ENCODE results near the gene CCDC18. TPM values are rescaled to one million over a fixed set of nuclear protein-coding genes. Genes with fewer than 3 reads are reported as not detected.

The CCDC18 gene, protein sequence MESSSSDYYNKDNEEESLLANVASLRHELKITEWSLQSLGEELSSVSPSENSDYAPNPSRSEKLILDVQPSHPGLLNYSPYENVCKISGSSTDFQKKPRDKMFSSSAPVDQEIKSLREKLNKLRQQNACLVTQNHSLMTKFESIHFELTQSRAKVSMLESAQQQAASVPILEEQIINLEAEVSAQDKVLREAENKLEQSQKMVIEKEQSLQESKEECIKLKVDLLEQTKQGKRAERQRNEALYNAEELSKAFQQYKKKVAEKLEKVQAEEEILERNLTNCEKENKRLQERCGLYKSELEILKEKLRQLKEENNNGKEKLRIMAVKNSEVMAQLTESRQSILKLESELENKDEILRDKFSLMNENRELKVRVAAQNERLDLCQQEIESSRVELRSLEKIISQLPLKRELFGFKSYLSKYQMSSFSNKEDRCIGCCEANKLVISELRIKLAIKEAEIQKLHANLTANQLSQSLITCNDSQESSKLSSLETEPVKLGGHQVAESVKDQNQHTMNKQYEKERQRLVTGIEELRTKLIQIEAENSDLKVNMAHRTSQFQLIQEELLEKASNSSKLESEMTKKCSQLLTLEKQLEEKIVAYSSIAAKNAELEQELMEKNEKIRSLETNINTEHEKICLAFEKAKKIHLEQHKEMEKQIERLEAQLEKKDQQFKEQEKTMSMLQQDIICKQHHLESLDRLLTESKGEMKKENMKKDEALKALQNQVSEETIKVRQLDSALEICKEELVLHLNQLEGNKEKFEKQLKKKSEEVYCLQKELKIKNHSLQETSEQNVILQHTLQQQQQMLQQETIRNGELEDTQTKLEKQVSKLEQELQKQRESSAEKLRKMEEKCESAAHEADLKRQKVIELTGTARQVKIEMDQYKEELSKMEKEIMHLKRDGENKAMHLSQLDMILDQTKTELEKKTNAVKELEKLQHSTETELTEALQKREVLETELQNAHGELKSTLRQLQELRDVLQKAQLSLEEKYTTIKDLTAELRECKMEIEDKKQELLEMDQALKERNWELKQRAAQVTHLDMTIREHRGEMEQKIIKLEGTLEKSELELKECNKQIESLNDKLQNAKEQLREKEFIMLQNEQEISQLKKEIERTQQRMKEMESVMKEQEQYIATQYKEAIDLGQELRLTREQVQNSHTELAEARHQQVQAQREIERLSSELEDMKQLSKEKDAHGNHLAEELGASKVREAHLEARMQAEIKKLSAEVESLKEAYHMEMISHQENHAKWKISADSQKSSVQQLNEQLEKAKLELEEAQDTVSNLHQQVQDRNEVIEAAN (N-terminal part only)
- total RNA-seq (10 to 100 TPM in 2 of 5 experiments, 1 to 10 TPM in 3; 5.2 to 13.7 (median 9.9) TPM), polyA plus RNA-seq (1 to 10 TPM; 3.4 to 6.9 TPM), total RNA-seq (18.8 reads per million, percentile 49 among the genes with 10 or more reads in this experiment)

- Histone ChIP-seq H3K27ac (ENCODE audit: low read depth, low read length) (peak within 1 kb of the TSS; percentile 91), H3K4me1 (ENCODE audit: control insufficient read depth in 2 of 2, insufficient read depth in 2 of 2, low read length in 2 of 2) (peaks cover 21 to 26% of the 10 kb centered on the region in 2 donors), H3K36me3 (ENCODE audit: control insufficient read depth in 2 of 3, insufficient read depth in 3 of 3, low read length in 3 of 3) (peaks cover 0 to 7% (median 2%) of the 10 kb centered on the region in 3 experiments), H3K4me3 (ENCODE audit: low read length) (peak within 1 kb of the TSS; percentile 95), H3K9me3 (ENCODE audit: control insufficient read depth in 2 of 3, low read length in 3 of 3) (no peaks in the 10 kb centered on the region), H3K27me3 (ENCODE audit: control insufficient read depth in 2 of 2, insufficient read depth in 2 of 2, low read length in 2 of 2) (no peaks in the 10 kb centered on the region)
- Mint-ChIP-seq H3K4me1 (peaks cover 28 to 59% (median 42%) of the 10 kb centered on the region in 7 donors), H3K9me3 (no peaks in the 10 kb centered on the region), H3K27me3 (no peaks in the 10 kb centered on the region), H3K4me3 (peak within 1 kb of the TSS; percentile 91 to 98 (median 94)), H3K27ac (peak within 1 kb of the TSS; percentile 86 to 99 (median 97)), H3K36me3 (peaks cover 0 to 21% (median 0%) of the 10 kb centered on the region in 5 donors)
- ATAC-seq (peak; percentile 47), DNase-seq (peak in 1 of 9 donors; percentile 63)
- ChIA-PET POLR2A (interaction anchor here (1.1 kb wide), 1 partner anchor 165 kb away, joined by 4 read pairs; the partner anchor contains the start of gene DR1), CTCF (interaction anchor here (0.7 kb wide), 1 partner anchor 102 kb away, joined by 3 read pairs; the partner anchor contains the start of gene MTF2)
- intact Hi-C loops (cut with micrococcal nuclease), result loop anchor here (1.0 to 10.0 kb wide), 22 partner anchors 20 to 1891 kb away; partner anchors contain the start of genes ABCD3 (in 2 of the 2), GCLM (in 2 of the 2), MTF2 (in 2 of the 2) and ALG14 (in 1 of the 2)
Measured at GRCh38 chr1:93180723-93181613, at the start of gene CCDC18. Gene CCDC18 (plus strand): TSS chr1:93180724. CDS start chr1:93183362, 2,638 bp downstream.

DNA sequence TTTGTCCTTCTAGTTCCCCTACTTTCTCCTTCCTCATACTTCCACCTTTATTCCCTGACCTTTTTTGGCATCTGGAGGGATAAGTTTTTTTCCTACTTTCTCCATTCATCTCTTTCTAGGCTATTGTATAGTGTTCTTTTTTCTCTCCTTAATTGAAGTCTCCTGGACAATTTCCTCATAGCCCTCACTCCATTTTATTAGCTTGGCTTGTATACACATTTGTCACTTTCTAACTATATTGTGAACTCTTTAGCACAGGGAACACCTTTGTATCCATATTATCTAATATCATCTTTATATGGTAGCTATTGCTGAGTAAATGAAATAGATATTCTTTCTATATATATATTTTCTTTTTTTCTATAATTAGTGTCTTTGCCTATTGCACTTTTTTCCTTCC is 47.9 kb upstream of the CCDC18 start:
- POLR2A ChIA-PET, result interaction anchor here (0.6 to 1.2 kb wide), 2 partner anchors 53 to 318 kb away, joined by 3 to 4 read pairs; partner anchors contain the start of gene MTF2
- Histone ChIP-seq H3K9me3 (ENCODE audit: control insufficient read depth in 2 of 3, low read length in 3 of 3) (no peaks in the 10 kb centered on the region), H3K27ac (ENCODE audit: low read depth, low read length) (no peak overlapping the region), H3K27me3 (ENCODE audit: control insufficient read depth in 2 of 2, insufficient read depth in 2 of 2, low read length in 2 of 2) (no peaks in the 10 kb centered on the region), H3K36me3 (ENCODE audit: control insufficient read depth in 2 of 3, insufficient read depth in 3 of 3, low read length in 3 of 3) (peaks cover 0 to 54% (median 7%) of the 10 kb centered on the region in 3 experiments), H3K4me1 (ENCODE audit: control insufficient read depth in 2 of 2, insufficient read depth in 2 of 2, low read length in 2 of 2) (no peaks in the 10 kb centered on the region), H3K4me3 (ENCODE audit: low read length) (no peak overlapping the region)
- no peaks in the 10 kb centered on the region for H3K27me3 Mint-ChIP-seq
- DNase-seq (no peak), ATAC-seq (no peak)
- intact Hi-C loops (cut with micrococcal nuclease), result no loop called here
- no peak overlapping the region for H3K4me3 Mint-ChIP-seq
- CTCF ChIA-PET, result no interaction called here
- no peak overlapping the region for H3K27ac Mint-ChIP-seq
- H3K36me3 Mint-ChIP-seq, result peaks cover 5 to 17% (median 8%) of the 10 kb centered on the region in 5 donors
- H3K4me1 Mint-ChIP-seq, result no peaks in the 10 kb centered on the region
- no peaks in the 10 kb centered on the region for H3K9me3 Mint-ChIP-seq

DNA sequence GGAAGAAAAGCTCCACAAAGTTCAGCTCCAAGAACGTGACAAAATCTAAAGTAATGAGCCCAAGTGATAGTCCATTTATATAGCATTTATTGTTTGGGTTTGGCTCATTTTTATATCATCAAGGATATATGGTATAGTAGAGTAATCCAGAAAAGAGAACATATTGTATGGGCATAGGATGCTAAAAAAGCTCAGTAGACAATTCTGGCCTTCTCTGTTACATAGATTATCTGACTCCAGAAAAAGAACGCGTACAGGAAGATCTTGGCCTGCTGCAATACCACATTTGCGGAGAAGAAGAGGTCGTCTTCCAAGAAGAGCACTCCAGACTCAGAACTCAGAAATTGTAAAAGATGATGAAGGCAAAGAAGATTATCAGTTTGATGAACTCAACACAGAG is 44.1 kb upstream of the CCDC18 start:
- H3K4me1 Mint-ChIP-seq, result peaks cover 0 to 7% (median 4%) of the 10 kb centered on the region in 7 donors
- no peak for DNase-seq
- peaks cover 4 to 43% (median 4%) of the 10 kb centered on the region in 3 experiments for H3K36me3 ChIP-seq (ENCODE audit: control insufficient read depth in 2 of 3, insufficient read depth in 3 of 3, low read length in 3 of 3)
- no peaks in the 10 kb centered on the region for H3K9me3 ChIP-seq (ENCODE audit: control insufficient read depth in 2 of 3, low read length in 3 of 3)
- intact Hi-C loops (cut with micrococcal nuclease), result no loop called here
- no peak overlapping the region for H3K4me3 ChIP-seq (ENCODE audit: low read length)
- ChIA-PET POLR2A (no interaction called here), CTCF (no interaction called here)
- peak overlapping the region in 4 of 9 donors; percentile 1 to 71 (median 29) for H3K27ac Mint-ChIP-seq
- no peaks in the 10 kb centered on the region for H3K9me3 Mint-ChIP-seq
- no peak overlapping the region for H3K4me3 Mint-ChIP-seq
- peaks cover 5 to 22% (median 8%) of the 10 kb centered on the region in 5 donors for H3K36me3 Mint-ChIP-seq
- H3K27me3 Mint-ChIP-seq, result no peaks in the 10 kb centered on the region
- H3K27me3 ChIP-seq (ENCODE audit: control insufficient read depth in 2 of 2, insufficient read depth in 2 of 2, low read length in 2 of 2), result no peaks in the 10 kb centered on the region
- ATAC-seq, result no peak
- no peak overlapping the region for H3K27ac ChIP-seq (ENCODE audit: low read depth, low read length)
- H3K4me1 ChIP-seq (ENCODE audit: control insufficient read depth in 2 of 2, insufficient read depth in 2 of 2, low read length in 2 of 2), result no peaks in the 10 kb centered on the region

- ATAC-seq (no peak), DNase-seq (no peak)
- Mint-ChIP-seq H3K4me1 (peaks cover 0 to 7% (median 4%) of the 10 kb centered on the region in 7 donors), H3K27ac (peak overlapping the region in 1 of 9 donors; percentile 26), H3K27me3 (no peaks in the 10 kb centered on the region), H3K4me3 (no peak overlapping the region), H3K36me3 (peaks cover 5 to 22% (median 8%) of the 10 kb centered on the region in 5 donors), H3K9me3 (no peaks in the 10 kb centered on the region)
- H3K4me3 ChIP-seq (ENCODE audit: low read length), result no peak overlapping the region
- no peaks in the 10 kb centered on the region for H3K27me3 ChIP-seq (ENCODE audit: control insufficient read depth in 2 of 2, insufficient read depth in 2 of 2, low read length in 2 of 2)
- no peak overlapping the region for H3K27ac ChIP-seq (ENCODE audit: low read depth, low read length)
- H3K4me1 ChIP-seq (ENCODE audit: control insufficient read depth in 2 of 2, insufficient read depth in 2 of 2, low read length in 2 of 2), result no peaks in the 10 kb centered on the region
- intact Hi-C loops (cut with micrococcal nuclease), result no loop called here
- H3K36me3 ChIP-seq (ENCODE audit: control insufficient read depth in 2 of 3, insufficient read depth in 3 of 3, low read length in 3 of 3), result peaks cover 4 to 43% (median 4%) of the 10 kb centered on the region in 3 experiments
- no peaks in the 10 kb centered on the region for H3K9me3 ChIP-seq (ENCODE audit: control insufficient read depth in 2 of 3, low read length in 3 of 3)
- CTCF ChIA-PET, result no interaction called here
- POLR2A ChIA-PET, result no interaction called here
Measured at GRCh38 chr1:93137604-93138292, 42.8 kb upstream of the CCDC18 start.

- no peaks in the 10 kb centered on the region for H3K27me3 ChIP-seq (ENCODE audit: control insufficient read depth in 2 of 2, insufficient read depth in 2 of 2, low read length in 2 of 2)
- peaks cover 5 to 19% (median 8%) of the 10 kb centered on the region in 5 donors for H3K36me3 Mint-ChIP-seq
- no peak for DNase-seq
- H3K27ac Mint-ChIP-seq, result peak overlapping the region in 4 of 9 donors; percentile 9 to 74 (median 23)
- ChIA-PET CTCF (interaction anchor here (0.7 kb wide), 1 partner anchor 11 kb away, joined by 3 read pairs; no protein-coding TSS in a partner anchor), POLR2A (interaction anchor here (0.7 kb wide), 1 partner anchor 175 kb away, joined by 3 read pairs; no protein-coding TSS in a partner anchor)
- no peak overlapping the region for H3K4me3 ChIP-seq (ENCODE audit: low read length)
- H3K9me3 ChIP-seq (ENCODE audit: control insufficient read depth in 2 of 3, low read length in 3 of 3), result no peaks in the 10 kb centered on the region
- peaks cover 4 to 28% (median 4%) of the 10 kb centered on the region in 3 experiments for H3K36me3 ChIP-seq (ENCODE audit: control insufficient read depth in 2 of 3, insufficient read depth in 3 of 3, low read length in 3 of 3)
- no peak overlapping the region for H3K27ac ChIP-seq (ENCODE audit: low read depth, low read length)
- H3K9me3 Mint-ChIP-seq, result no peaks in the 10 kb centered on the region
- no peaks in the 10 kb centered on the region for H3K27me3 Mint-ChIP-seq
- intact Hi-C loops (cut with micrococcal nuclease), result loop anchor here in 1 of 2 donors (5.0 kb wide), 1 partner anchor 37 kb away; no protein-coding TSS in a partner anchor
- H3K4me1 ChIP-seq (ENCODE audit: control insufficient read depth in 2 of 2, insufficient read depth in 2 of 2, low read length in 2 of 2), result no peaks in the 10 kb centered on the region
- peaks cover 0 to 10% (median 4%) of the 10 kb centered on the region in 7 donors for H3K4me1 Mint-ChIP-seq
- H3K4me3 Mint-ChIP-seq, result no peak overlapping the region
- no peak for ATAC-seq
Measured at GRCh38 chr1:93140106-93140505, 40.4 kb upstream of the CCDC18 start.
